HuH-7 (cell line): ENCODE measurements around the gene SH3RF1.

Source experiments
- DNase-seq: peaks from one replicate; pipeline ENCODE4 v3.0.0; 2011; ENCODE audit warnings: low spot score

The SH3RF1 gene

GRCh38 chr4:169163495-169163894 is 107.3 kb downstream of the SH3RF1 start:
- DNase-seq = no peak

GRCh38 chr4:169160825-169161224 is 109.9 kb downstream of the SH3RF1 start:
- DNase-seq = no peak

GRCh38 chr4:169159624-169160171 is 111.1 kb downstream of the SH3RF1 start:
- no peak for DNase-seq

GRCh38 chr4:169158861-169159260 is 111.9 kb downstream of the SH3RF1 start:
- no peak for DNase-seq

- no peak for DNase-seq
Observed at GRCh38 chr4:169158046-169158445, 112.7 kb downstream of the SH3RF1 start.

GRCh38 chr4:169156392-169156791 is 114.4 kb downstream of the SH3RF1 start:
- no peak for DNase-seq

GRCh38 chr4:169154121-169154520 is 116.6 kb downstream of the SH3RF1 start:
- DNase-seq = no peak

- no peak for DNase-seq
Observed at GRCh38 chr4:169153481-169154087, 117.2 kb downstream of the SH3RF1 start.

- no peak for DNase-seq
Observed at GRCh38 chr4:169152899-169153298, 117.9 kb downstream of the SH3RF1 start.

- DNase-seq = no peak
Observed at GRCh38 chr4:169152098-169152497, 118.7 kb downstream of the SH3RF1 start.

- no peak for DNase-seq
Observed at GRCh38 chr4:169151671-169152070, 119.1 kb downstream of the SH3RF1 start.

GRCh38 chr4:169150806-169151205 is 120.0 kb downstream of the SH3RF1 start:
- no peak for DNase-seq

GRCh38 chr4:169148885-169149284 is 121.9 kb downstream of the SH3RF1 start:
- DNase-seq = no peak

GRCh38 chr4:169147191-169147590 is 123.6 kb downstream of the SH3RF1 start:
- DNase-seq = no peak

GRCh38 chr4:169144061-169144600 is 126.6 kb downstream of the SH3RF1 start:
- no peak for DNase-seq

GRCh38 chr4:169143335-169143734 is 127.4 kb downstream of the SH3RF1 start:
- DNase-seq = no peak

- DNase-seq = no peak
Observed at GRCh38 chr4:169142906-169143305, 127.8 kb downstream of the SH3RF1 start.

- no peak for DNase-seq
Observed at GRCh38 chr4:169142391-169142790, 128.4 kb downstream of the SH3RF1 start.

- no peak for DNase-seq
Observed at GRCh38 chr4:169139021-169139420, 131.7 kb downstream of the SH3RF1 start.

- DNase-seq = no peak
Observed at GRCh38 chr4:169137558-169137920, 133.2 kb downstream of the SH3RF1 start.

GRCh38 chr4:169136796-169137557 is 133.8 kb downstream of the SH3RF1 start:
- no peak for DNase-seq

- no peak for DNase-seq
Observed at GRCh38 chr4:169136330-169136729, 134.4 kb downstream of the SH3RF1 start.

GRCh38 chr4:169135776-169136175 is 135.0 kb downstream of the SH3RF1 start:
- DNase-seq = no peak
